Measurements from ENCODE around the gene OLIG1.

OLIG1 gene

GRCh38 chr21:33112681-33113080, 42.7 kb downstream of the OLIG1 start:
- no peak for DNase-seq
- no peak for TF ChIP-seq POLR2A (IDR thresholded peaks at IDR 0.05; ENCODE audit: low read length)
- no peak for TF ChIP-seq GATA1 (IDR thresholded peaks at IDR 0.05; ENCODE audit: low read depth, low read length)

GRCh38 chr21:33113131-33113530, 43.2 kb downstream of the OLIG1 start:
- DNase-seq: no peak
- TF ChIP-seq POLR2A (IDR thresholded peaks at IDR 0.05; ENCODE audit: low read length) (no peak), GATA1 (IDR thresholded peaks at IDR 0.05; ENCODE audit: low read depth, low read length) (no peak)

- no peak for DNase-seq
- TF ChIP-seq GATA1 (IDR thresholded peaks at IDR 0.05; ENCODE audit: low read depth, low read length): no peak
- no peak for TF ChIP-seq POLR2A (IDR thresholded peaks at IDR 0.05; ENCODE audit: low read length)
These were observed 44.3 kb downstream of the OLIG1 start for GRCh38 chr21:33114276-33114675.

DNA sequence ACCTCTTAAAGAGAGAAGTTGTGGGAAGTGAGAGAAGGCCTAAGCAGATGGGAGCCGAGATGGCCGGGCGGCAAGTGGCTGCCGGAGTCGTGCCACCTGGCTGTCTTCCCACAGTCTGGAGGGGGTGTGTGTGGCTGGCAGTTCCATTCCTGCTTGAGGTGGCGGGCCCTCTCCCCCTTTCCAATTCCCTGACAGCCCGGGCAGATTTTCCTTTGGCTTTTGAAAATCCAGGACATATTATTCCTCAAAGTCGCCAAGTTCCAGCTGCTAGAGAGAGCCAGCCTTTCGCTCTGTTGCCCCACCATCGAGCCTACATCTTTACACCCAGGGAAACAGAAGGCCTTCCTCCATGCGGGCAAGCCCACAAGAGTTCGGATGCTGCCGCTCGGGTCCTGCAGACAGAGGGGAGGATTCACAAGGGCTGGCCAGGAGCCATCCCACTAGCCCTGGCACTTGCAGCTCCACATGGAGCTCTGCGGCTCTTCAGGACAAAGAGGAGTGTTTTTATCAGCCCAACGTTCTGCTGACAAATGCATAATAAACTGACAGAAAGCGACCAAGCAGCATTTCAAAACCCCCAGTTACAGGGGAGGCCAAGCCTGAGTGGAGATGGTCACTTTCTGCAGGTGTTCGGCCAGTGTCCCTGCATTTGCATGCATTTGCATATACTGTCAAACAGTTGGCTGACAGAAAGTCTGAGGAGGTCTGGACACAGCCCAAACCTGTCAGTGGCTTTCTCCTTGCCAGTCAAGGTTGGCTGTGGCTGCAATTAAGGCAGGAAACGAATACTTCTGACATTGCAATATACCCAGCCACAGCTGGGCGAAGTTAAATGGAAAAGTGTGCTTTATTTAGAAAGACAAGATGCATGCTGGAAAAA, 45.9 kb downstream of the OLIG1 start:
- no peak for DNase-seq
- TF ChIP-seq GATA1 (IDR thresholded peaks at IDR 0.05; ENCODE audit: low read depth, low read length): no peak
- TF ChIP-seq POLR2A (IDR thresholded peaks at IDR 0.05; ENCODE audit: low read length): no peak

DNA sequence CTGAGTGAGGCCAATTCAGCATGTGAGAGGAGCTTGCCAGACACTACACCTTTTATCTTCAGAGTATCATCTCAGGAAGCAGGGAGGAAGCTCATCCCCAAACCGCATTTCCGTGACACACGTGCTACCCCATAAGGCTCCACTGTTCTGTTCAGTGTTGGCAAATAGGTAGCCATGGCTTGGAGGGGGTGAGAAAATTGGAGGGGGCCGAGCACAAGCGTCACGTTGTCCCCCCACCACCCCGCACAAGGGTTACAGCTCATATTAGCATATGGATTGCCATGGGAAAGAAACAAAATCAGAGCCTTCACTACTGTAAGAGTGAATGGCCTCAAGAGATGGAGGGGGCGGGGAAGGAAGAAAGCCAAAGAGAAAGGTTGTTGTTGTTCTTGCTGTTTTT, 46.7 kb downstream of the OLIG1 start:
- DNase-seq: no peak
- no peak for TF ChIP-seq POLR2A (IDR thresholded peaks at IDR 0.05; ENCODE audit: low read length)
- TF ChIP-seq GATA1 (IDR thresholded peaks at IDR 0.05; ENCODE audit: low read depth, low read length): no peak

- no peak for DNase-seq
- TF ChIP-seq GATA1 (IDR thresholded peaks at IDR 0.05; ENCODE audit: low read depth, low read length) (no peak), POLR2A (IDR thresholded peaks at IDR 0.05; ENCODE audit: low read length) (no peak)
These were observed 47.4 kb downstream of the OLIG1 start for GRCh38 chr21:33117101-33117888.
